K562 (cell line): Measurements from ENCODE around the gene ZNF891. TPM values are rescaled to one million over a fixed set of nuclear protein-coding genes. Genes with fewer than 3 reads are reported as not detected.

Source experiments
- ARNT ChIP-seq, 2 experiments: fragments of 450-650 bp; IDR thresholded peaks; 2 replicates each; pipeline ENCODE4 v1.6.1; 2016; ENCODE audit warnings: mild to moderate bottlenecking in 1 of 2
- ASH1L ChIP-seq: fragments of 450-650 bp; IDR thresholded peaks from 2 replicates; pipeline ENCODE4 v1.6.1; 2018; ENCODE audit warnings: borderline replicate concordance, mild to moderate bottlenecking, low read depth; ENCODE audit not compliant: partially characterized antibody
- BRF1 ChIP-seq: IDR thresholded peaks from 3 replicates; pipeline ENCODE4 v1.6.1; 2011; ENCODE audit warnings: borderline replicate concordance, mild to moderate bottlenecking; ENCODE audit not compliant: insufficient read length; ENCODE audit errors: extremely low read depth
- DEAF1 ChIP-seq: fragments of 450-650 bp; formaldehyde crosslinking; IDR thresholded peaks from 2 replicates; pipeline ENCODE4 v1.4.0; 2020; ENCODE audit warnings: mild to moderate bottlenecking, moderate library complexity
- GATAD2B ChIP-seq: fragments of 450-650 bp; IDR thresholded peaks from 2 replicates; pipeline ENCODE4 v1.6.1; 2017; ENCODE audit warnings: mild to moderate bottlenecking, borderline replicate concordance
- MGA ChIP-seq: fragments of 450-650 bp; IDR thresholded peaks from 2 replicates; pipeline ENCODE4 v1.6.1; 2016; ENCODE audit warnings: mild to moderate bottlenecking, moderate library complexity
- NCOA6 ChIP-seq: fragments of 450-650 bp; IDR thresholded peaks from 2 replicates; pipeline ENCODE4 v1.6.1; 2017; ENCODE audit warnings: mild to moderate bottlenecking
- OTX1 ChIP-seq: fragments of 450-650 bp; formaldehyde crosslinking; IDR thresholded peaks from 2 replicates; pipeline ENCODE4 v1.4.0; 2022; ENCODE audit warnings: mild to moderate bottlenecking
- THAP12 ChIP-seq: fragments of 250-450 bp; sonication (Bioruptor Pico); IDR thresholded peaks from 2 replicates; pipeline ENCODE4 v1.9.0; 2021; ENCODE audit warnings: mild to moderate bottlenecking, inconsistent platforms
- TOE1 ChIP-seq, 2 experiments: fragments of 450-650 bp in 1 of 2; sonication (generic) in 1 of 2; formaldehyde crosslinking in 1 of 2; IDR thresholded peaks; 2 replicates each; pipeline versions ENCODE4 v1.7.1 to v1.8.0; 2016 to 2022; ENCODE audit warnings: borderline replicate concordance in 2 of 2, mild to moderate bottlenecking in 2 of 2, antibody characterized with exemption in 1 of 2, inconsistent platforms in 1 of 2, low read depth in 1 of 2, missing genetic modification reagents in 1 of 2, moderate library complexity in 1 of 2
- ZNF165 ChIP-seq: fragments of 250-450 bp; sonication (Bioruptor Pico); IDR thresholded peaks from 2 replicates; pipeline ENCODE4 v1.4.0; 2020; ENCODE audit warnings: borderline replicate concordance
- polyA plus RNA-seq, 8 experiments: library from polyadenylated mRNA; depleted of rRNA in 4 of 8; stranded (reverse) in 5 of 8; unstranded in 3 of 8; fragments of >200 nt; fragmentation: Nextera tagmentation in 2 of 8; fragmentation: Illumina TruSeq in 1 of 8; extraction: Ambion mirVana in 2 of 8; extraction: Trizol in 1 of 8; gene quantifications; 2 replicates each; pipeline versions ENCODE4 v1.2.1 to v1.2.3, GENCODE V29; 2011 to 2014; ENCODE audit warnings: inconsistent platforms in 1 of 8, missing spikeins in 1 of 8
- total RNA-seq, 7 experiments: library from RNA; depleted of rRNA in 6 of 7; stranded (reverse); fragments of >200 nt in 6 of 7; fragmentation: Illumina TruSeq in 2 of 7; extraction: Trizol in 2 of 7; gene quantifications; 2 replicates each; pipeline versions ENCODE4 v1.2.1 to v1.2.3, GENCODE V29; 2011 to 2021; ENCODE audit warnings: low replicate concordance in 1 of 7

Gene ZNF891
- total and polyA plus RNA-seq, 9 of the 15 experiments (the other 6 are each of a cell fraction or from before 2014, with no cell fraction given) = 0.41 to 2.0 (median 1.3) TPM

GRCh38 chr12:133130808-133131128, 694 bp upstream of the ZNF891 start (continued):
- TF ChIP-seq MGA = peak; percentile 41
- TF ChIP-seq ASH1L = peak; percentile 21
- no peak for TF ChIP-seq TOE1 (IDR thresholded peaks at IDR 0.05; ENCODE audit: borderline replicate concordance)
- no peak for TF ChIP-seq TOE1 (CRISPR knock-in tag; IDR thresholded peaks at IDR 0.05; ENCODE audit: borderline replicate concordance, low read depth)
- no peak for TF ChIP-seq OTX1 (CRISPR knock-in tag)
- TF ChIP-seq GATAD2B = no peak
- peak; percentile 58 to 81; a peak in 2 of 4 replicates for TF ChIP-seq ARNT (IDR thresholded peaks at IDR 0.05)
- TF ChIP-seq BRF1 = no peak
- no peak for TF ChIP-seq DEAF1
- no peak for TF ChIP-seq THAP12 (CRISPR knock-in tag)
- TF ChIP-seq NCOA6 = no peak
- no peak for TF ChIP-seq ZNF165
